GM21515 (cell line): ENCODE data around the gene TMEM14A.

Source experiments
- ATAC-seq: cut with Tn5 transposase; IDR thresholded peaks from one replicate; pipeline ENCODE4 v1.9.1; 2021; ENCODE audit not compliant: unreplicated experiment

The TMEM14A gene, protein sequence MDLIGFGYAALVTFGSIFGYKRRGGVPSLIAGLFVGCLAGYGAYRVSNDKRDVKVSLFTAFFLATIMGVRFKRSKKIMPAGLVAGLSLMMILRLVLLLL

DNA sequence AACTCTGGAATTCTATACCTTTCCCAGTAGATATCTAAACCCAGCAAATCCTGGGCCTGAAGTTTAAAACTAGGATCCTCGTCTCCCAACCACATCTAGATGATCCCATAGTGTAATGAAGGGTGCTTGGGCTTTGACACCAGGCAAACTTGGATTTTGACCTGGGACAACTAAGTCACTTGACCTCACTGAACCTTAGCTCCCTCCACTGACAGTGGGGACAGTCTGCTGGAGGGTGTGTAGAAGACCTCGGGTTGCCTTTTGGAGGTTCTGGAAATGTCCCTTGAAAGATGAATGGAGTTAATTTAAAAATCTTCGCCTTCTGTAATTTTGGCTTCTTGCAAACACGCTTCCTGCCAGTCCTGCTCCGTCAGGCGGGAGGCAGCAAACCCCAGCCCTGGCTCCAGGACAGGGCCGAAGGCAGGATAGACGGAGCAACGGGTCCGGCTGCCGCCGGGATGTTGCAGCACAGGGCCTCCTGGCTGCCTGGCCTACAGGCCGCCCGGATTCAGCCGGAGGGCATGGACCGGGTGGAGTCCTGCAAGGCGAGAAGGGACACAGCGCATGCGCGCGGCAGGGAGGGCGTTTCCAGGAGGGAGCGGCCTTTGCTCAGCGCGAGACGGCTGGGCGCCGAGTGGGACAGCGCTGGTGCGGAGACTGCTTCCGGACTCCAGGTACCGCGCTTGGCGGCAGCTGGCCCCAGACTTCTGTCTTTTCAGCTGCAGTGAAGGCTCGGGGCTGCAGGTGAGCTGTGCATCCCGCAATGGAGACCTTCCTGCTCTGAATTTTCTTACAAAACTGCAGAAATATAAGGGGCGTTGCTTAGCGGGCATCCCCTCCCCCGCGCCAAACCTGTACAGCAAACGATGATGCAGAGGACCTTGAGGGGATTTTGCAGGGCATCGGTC lies at the start of gene TMEM14A:
TSS of gene TMEM14A (plus strand) at position 612 of the 908 bp plus-strand sequence. CDS start 5,990 bp downstream, outside the sequence.
- ATAC-seq = peak; percentile 97

DNA sequence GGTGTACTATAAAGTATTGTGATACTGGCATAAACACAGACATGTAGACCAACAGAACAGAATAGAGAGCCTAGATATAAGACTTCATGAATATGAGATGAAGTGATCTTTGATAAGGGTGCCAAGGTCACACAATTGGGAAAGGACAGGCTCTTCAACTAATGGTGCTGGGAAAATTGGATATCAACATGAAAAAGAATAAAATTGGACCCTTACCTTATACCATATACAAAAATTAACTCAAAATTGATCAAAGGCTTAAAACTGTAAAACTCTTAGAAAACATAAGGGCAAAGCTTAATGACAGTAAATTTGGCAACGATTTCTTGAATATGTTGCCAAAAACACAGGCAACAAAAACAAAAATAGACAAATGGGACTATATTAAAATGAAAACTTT lies 49.3 kb upstream of the TMEM14A start:
- ATAC-seq = no peak

DNA sequence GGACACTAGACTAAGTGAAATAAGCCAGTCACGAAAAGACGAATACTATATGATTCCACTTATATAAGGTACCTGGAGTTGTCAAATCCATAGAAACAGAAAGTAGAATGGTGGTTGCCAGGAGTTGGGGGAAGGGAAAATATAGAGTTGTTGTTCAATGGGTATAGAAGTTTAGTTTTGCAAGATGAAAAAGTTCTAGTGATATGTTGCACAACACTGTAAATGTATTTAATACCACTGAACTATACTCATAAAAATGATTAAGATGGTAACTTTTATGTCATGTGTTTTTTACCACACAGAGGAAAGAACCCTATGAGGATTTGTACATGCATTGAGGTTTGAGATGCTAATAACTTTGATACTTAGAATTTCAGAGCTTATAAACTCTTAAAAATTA lies 48.1 kb upstream of the TMEM14A start:
- ATAC-seq = no peak

DNA sequence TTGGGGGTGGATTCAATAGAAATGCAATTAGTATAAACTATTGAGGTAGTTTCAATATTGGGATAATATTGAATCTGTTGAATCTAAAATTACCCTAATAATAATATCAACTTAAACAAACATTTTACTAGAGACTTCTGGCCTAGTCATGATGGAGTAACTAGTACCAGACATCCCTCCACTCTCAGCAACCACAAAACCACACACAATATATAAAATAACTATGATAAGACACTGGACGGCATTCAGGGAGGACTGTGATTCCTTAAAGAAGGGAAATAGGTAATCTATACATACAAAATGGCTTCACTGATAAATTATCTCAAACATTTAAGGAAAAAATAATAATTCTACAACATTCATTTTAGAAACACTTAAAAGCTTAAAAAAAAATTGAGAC lies 38.9 kb upstream of the TMEM14A start:
- no peak for ATAC-seq

GRCh38 chr6:52634211-52634610 lies 36.7 kb upstream of the TMEM14A start:
- no peak for ATAC-seq

GRCh38 chr6:52635049-52635577 lies 35.8 kb upstream of the TMEM14A start:
- ATAC-seq = no peak

DNA sequence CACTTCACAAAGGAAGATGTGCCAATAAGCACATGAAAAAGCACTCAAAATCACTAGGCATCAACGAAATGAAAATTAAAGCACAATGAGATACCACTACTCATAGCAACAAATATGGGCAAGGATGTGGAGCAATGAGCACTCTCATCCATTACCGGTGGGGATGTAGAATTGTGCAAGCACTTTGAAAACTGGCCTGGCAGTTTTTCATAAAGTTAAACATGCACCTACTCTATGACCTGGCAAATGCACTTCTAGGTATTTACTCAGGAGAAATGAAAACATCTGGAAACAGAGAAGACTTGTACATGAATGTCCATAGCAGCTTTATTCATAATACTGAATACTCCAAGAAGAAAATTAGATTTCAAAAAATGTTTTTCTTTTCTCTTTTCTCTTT lies 34.1 kb upstream of the TMEM14A start:
- ATAC-seq = no peak

DNA sequence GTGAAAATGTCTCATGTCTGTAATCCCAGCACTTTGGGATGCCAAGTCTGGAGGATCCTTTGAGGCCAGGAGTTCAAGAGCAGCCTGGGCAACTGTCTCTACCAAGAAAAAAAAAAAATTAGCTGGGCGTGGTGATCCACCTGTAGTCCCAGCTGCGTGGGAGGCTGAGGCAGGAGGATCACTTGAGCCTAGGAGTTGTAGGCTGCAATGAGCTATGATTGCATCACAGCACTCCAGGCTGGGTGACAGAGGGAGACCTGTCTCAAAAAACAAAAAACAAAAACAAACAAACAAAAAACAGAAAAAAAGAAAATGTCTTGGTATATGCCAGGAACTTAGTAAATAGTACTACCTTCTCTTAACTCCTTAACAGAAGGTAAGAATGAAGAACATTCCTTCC lies 31.4 kb upstream of the TMEM14A start:
- ATAC-seq = no peak

- no peak for ATAC-seq
Measured at GRCh38 chr6:52640170-52640569, 30.7 kb upstream of the TMEM14A start.

- no peak for ATAC-seq
Measured at GRCh38 chr6:52640916-52641315, 30.0 kb upstream of the TMEM14A start.

DNA sequence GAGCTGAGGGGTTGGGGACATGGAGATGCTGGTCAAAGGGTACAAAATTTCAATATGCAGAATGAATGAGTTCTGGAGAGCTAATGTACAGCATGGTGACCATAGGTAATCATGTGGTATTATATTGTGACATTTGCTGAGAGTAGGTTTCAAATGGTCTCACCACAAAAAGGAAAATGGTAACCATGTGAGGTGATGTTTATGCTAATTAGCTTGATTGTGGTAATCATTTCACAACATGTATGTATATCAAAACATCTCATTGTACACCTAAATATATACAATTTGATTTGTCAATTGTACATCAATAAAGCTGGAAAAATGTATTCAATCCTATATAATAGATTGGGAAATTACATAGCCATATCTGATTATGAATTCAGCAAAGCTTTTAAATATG lies 29.5 kb upstream of the TMEM14A start:
- ATAC-seq = no peak

DNA sequence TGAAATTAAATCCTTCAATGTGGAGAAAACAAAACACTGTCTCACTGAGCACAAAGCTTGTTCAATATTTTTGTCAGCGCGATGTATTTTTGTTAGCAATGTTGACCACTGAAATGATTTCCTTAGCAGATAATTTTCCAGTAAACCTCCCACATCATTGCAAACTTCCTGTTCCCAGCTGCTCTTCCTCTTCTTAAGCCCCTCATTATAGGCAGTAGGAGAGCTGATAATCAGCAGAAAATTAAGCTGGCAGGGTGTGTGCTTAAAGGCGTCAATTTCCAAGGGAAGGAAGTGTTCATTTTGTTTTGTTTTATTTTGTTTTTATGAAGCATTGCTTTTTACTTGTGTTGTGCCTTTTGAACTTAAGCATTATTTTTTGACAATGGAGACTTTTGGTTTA lies 29.1 kb upstream of the TMEM14A start:
- ATAC-seq = no peak

DNA sequence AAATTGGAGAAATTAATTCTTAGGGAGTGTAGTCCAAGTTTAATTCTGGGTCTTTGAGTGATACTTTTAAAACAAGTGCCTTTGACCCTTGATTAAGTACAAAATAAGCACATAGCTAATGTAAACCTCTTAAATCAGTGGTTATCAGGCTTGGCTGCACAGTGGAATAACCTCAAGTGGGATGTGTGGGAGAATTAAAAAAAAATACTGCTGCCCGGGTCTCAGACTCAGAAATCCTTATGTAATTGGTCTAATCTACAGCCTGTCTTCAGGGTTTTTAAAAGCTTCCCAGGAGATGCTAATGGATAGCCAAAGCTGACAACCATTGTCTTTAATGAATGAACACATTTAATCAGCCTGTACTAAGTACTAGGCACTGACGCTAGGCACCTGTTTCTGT lies 28.5 kb upstream of the TMEM14A start:
- ATAC-seq = no peak

DNA sequence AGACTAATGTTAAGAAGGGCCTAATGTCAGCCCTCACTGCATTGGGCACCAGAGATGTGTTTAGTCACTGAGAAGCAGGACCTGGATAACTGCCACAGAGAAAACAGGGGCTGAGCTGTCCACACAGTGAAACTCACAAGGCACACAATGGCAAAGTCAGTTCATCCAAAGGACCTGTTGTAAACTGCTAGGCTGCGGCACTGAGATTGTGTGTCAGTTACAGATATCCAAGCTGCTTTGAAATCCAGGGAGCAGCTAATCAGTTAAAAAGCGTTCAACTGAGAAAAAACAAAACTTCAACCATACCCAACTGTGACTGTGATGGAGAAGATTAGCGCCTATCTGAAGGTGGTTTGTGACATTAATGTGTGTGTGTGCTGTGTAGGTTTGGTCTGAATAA lies 27.8 kb upstream of the TMEM14A start:
- ATAC-seq = no peak

- no peak for ATAC-seq
Measured at GRCh38 chr6:52644253-52644652, 26.7 kb upstream of the TMEM14A start.

GRCh38 chr6:52645976-52646375 lies 24.9 kb upstream of the TMEM14A start:
- no peak for ATAC-seq

- ATAC-seq = no peak
Measured at GRCh38 chr6:52647199-52647598, 23.7 kb upstream of the TMEM14A start.

GRCh38 chr6:52649536-52650160 lies 21.3 kb upstream of the TMEM14A start:
- no peak for ATAC-seq

- ATAC-seq = no peak
Measured at GRCh38 chr6:52650941-52651340, 20.0 kb upstream of the TMEM14A start.

GRCh38 chr6:52653151-52653550 lies 17.8 kb upstream of the TMEM14A start:
- ATAC-seq = no peak

GRCh38 chr6:52654007-52654406 lies 16.9 kb upstream of the TMEM14A start:
- no peak for ATAC-seq

DNA sequence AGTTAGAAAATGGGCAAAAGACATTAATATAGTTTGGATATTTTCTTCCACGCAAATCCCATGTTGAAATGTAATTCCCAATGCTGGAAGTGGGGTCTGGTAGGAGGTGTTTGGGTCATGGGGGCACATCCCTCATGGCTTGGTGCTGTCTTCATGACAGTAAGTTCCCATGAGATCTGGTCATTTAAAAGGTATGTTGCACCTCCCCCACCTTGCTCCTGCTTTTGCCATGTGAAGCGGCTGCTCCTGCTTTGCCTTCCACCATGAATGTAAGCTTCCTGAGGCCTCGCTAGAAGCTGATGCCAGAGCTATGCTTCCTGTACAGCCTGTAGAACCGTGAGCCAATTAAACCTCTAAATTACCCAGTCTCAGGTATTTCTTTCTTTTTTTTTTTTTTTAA lies 16.3 kb upstream of the TMEM14A start:
- ATAC-seq = no peak
